Upper lobe of left lung (tissue), 4 donors: ENCODE measurements around the gene MYO1F.

Source experiments
- EP300 ChIP-seq, 4 donors: sonication (generic); formaldehyde crosslinking; IDR thresholded peaks; one replicate each; pipeline ENCODE4 v1.5.1; 2017; ENCODE audit warnings: antibody characterized with exemption in 4 of 4, control low read depth in 2 of 4
- POLR2A ChIP-seq, 4 donors: fragments of 450-650 bp; IDR thresholded peaks; one replicate each; pipeline ENCODE4 v1.5.1; 2016 to 2017; ENCODE audit warnings: antibody characterized with exemption in 4 of 4, mild to moderate bottlenecking in 2 of 4

DNA sequence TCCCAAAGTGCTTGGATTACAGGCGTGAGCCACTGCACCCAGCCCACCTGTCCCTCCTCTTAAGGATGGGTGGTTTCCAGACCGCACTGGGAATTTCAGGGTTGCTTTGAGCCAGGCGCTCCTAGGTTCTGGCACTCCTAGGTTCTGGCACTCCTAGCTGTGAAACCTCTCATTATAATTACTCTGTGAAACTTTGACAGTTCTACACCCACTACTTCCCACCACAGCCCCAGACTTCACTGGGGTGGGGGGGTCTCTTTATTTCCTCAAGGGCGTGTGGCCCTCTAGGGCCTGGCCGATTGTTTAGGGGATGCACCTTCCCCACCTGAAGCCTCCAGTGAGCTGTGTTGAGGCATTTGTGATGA lies 35.5 kb upstream of the MYO1F start:
- TF ChIP-seq EP300 (IDR thresholded peaks at IDR 0.05) (no peak), POLR2A (IDR thresholded peaks at IDR 0.05) (no peak)
